NCI-H82 treated with DMSO at 0.1 percent for 48 hours (cell line): ENCODE data around the gene VAV1.

ENCODE experiments used
- DNase-seq: peaks from one replicate; lab custom pipeline; 2025; ENCODE audit not compliant: unreplicated experiment; lab: John Stamatoyannopoulos, UW

The VAV1 gene

DNA sequence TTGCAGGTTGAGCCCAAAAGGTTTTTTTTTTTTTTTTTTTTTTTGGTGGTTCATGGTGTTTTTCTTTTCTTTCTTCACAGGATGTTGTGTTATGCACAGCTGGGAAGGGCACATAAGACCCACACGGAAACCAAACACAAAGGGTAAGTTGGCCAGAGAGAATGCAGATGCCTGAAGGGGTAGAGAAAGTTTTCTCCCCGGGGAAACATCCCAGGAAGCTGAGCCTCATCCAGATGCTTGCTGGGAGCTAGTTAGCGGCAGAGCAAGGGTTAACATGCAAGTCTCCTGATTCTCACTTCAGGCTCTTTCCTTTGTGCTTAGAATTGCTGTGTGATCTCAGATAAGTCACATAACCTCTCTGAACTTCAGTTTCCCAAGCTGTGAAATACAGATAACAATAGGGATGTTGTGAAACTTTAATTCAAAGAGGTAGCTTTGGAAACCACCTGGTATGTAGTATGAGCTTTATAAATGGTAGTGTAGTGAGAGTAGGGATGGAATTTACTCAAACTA is 117.9 kb downstream of the VAV1 start:
- DNase-seq = no peak

DNA sequence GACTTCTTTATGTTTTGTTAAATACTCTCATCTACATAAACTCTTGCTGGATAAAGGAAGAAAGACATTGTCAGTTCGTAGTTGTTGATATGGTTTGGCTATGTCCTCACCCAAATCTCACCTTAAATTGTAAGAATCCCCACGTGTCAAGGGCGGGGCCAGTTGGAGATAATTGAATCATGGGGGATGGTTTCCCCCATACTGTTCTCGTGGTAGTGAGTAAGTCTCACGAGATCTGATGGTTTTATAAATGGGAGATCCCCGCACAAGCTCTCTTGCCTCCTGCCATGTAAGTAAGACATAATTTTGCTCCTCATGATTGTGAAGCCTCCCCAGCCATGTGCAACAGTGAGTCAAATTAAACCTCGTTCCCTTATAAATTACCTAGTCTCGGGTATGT is 118.4 kb downstream of the VAV1 start:
- no peak for DNase-seq

DNA sequence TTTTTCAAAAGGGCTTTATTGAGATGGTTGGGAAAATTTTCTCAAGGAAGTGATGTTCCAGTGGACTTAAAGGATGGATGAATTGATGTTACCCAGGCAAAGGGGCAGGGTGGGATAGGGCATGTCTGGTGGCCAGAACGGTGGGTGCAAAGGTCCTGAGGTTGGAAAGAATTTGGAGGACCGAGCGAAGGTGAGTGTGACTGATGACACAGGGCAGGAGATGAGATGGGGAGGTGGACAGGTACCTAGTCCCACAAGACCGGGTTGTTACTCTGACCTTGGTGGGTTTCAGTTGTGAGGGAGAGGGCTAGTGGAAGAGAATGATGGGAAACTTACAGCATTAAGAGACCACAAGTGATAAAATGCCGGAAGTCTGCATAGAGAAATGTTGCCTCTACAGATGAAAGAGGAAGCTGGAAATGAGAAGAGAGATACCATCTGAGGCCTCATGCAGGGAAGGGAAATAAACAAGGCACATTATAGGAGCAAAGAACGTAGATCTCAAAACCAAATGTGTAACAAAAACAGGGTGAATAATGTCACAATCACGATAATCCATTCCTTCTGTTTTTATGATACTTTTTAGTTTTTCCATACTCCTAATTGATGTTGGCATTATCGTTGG is 119.4 kb downstream of the VAV1 start:
- DNase-seq = no peak

DNA sequence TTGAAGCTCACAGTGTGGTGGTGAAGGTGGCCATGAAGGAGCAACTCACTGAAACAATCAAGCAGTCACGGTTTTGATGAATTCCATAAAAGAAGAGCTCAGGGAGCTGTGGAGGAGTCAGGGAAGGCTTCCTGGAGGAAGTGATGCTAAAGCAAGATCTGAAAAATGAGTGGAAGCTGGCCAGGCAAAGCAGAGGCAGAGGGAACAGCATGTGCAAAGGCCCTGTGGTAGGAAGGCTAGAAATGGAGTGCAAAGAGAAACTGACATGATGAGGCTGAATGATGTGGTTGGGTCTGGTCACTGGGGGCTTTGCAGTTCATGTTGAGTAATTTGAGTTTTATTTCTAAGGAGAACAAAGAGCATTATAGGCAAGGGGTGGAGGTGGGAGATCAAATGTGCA is 121.8 kb downstream of the VAV1 start:
- DNase-seq = no peak

DNA sequence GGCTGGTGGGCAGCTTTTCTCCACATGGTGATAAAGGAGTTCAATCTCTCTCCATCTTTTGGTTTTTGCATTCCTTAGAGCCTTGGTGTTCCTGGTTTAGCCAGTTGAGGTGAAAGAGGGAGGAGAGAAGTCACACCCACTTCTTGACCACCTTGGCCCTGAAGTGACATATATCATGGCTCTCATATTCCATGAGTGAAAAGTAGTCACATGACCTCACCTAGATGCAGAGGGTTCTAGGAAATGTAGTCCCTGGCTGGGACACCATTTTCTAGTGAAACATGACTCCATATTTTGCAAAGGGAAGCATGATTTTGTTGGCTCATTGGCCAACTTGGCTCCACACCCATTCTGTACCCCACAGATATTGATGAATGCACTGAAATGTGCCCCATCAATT is 130.9 kb downstream of the VAV1 start:
- no peak for DNase-seq

DNA sequence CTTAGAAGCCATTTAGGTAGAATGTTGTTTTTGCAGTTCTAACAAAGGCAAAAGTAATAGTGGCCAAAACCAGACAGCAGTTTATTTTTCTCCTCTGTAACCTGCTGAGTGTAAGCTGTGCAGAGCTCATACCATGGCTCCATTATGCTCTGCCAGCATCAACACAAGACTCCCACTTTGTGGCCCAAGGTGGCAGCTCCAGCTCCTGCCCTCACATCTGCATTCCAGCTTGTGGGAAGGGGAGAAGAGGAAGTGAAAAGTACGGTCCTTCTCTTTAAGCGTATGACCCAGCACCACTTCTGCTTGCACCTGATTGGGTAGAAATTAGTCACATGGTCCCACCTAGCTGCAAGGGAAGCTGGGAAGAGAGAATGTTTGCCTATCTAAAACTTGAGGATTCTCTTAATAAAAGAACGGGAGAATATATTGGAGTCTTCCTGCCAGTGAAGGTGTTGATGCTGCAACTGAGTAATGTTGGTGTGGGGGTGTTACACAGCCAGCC is 134.1 kb downstream of the VAV1 start:
- no peak for DNase-seq
